ENCODE data around the gene ACE2. TPM values are rescaled to one million over a fixed set of nuclear protein-coding genes. Genes with fewer than 3 reads are reported as not detected.
A peak's percentile ranks its signal among the peaks of the same experiment; 100 is the strongest.

The ACE2 gene
- total RNA-seq, 2 donors from 2014 or later, result 0.33 to 2.7 TPM

- no peaks in the 10 kb centered on the region for H3K4me1 ChIP-seq (ENCODE audit: control insufficient read depth, insufficient read depth, low read length)
- H3K4me3 ChIP-seq (ENCODE audit: low read length), result no peak overlapping the region
- H3K27me3 ChIP-seq (ENCODE audit: control insufficient read depth, insufficient read depth, low read length, poor library complexity, severe bottlenecking), result no peaks in the 10 kb centered on the region
- Mint-ChIP-seq H3K4me1 (peaks cover 53% of the 10 kb centered on the region), H3K27ac (no peak overlapping the region), H3K27me3 (ENCODE audit: insufficient read depth) (no peaks in the 10 kb centered on the region), H3K9me3 (no peaks in the 10 kb centered on the region), H3K36me3 (ENCODE audit: low read depth) (no peaks in the 10 kb centered on the region), H3K4me3 (no peak overlapping the region)
- no peak overlapping the region for H3K27ac ChIP-seq (ENCODE audit: low read depth, low read length)
- no peaks in the 10 kb centered on the region for H3K9me3 ChIP-seq (ENCODE audit: control insufficient read depth, low read length)
- TF ChIP-seq CTCF (conservative IDR thresholded peaks at IDR 0.05), result peak; percentile 70
- no peak overlapping the region for H3K9ac ChIP-seq (ENCODE audit: extremely low read depth, low read length, poor library complexity, severe bottlenecking)
- DNase-seq, result no peak
- no peaks in the 10 kb centered on the region for H3K36me3 ChIP-seq (ENCODE audit: control insufficient read depth, insufficient read depth, low read length)
- WGBS, 2 experiments (ENCODE audit: insufficient coverage in 1 of 2, insufficient read length in 1 of 2), result no CpG with 5 or more reads among the region's 1 CpG
Measured at GRCh38 chrX:15566244-15566643, 34.5 kb downstream of the ACE2 start.

DNA sequence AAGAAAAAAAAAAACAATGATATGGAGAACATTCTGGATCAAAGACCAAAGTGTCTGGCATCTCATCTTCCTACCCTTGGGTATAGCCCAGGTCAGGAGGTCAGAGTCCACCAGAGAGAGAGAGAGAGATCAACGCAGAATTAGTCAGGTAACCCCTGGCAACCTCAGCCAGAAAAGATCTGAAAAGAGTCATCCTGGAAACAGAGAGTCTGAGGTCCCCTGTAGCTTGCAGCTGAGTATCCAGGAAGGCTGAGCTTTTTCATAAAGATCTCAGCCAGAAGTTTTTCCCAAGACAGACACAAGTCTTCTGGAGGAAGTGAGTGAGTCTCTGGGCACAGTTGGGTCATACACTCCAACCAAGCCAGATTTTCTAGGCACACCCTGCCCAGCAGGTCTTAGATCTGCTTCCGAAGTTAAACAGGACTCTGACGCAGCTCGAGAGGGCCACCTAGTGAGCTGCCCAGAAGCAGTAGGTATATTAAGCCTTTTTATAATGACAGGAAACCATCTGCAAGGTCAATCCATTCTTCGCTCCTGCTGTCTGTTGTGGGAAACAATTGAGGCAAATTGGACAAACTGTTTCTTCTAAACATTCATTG is 35.7 kb downstream of the ACE2 start:
- H3K27me3 Mint-ChIP-seq (ENCODE audit: insufficient read depth), result no peaks in the 10 kb centered on the region
- H3K36me3 ChIP-seq (ENCODE audit: control insufficient read depth, insufficient read depth, low read length), result no peaks in the 10 kb centered on the region

DNA sequence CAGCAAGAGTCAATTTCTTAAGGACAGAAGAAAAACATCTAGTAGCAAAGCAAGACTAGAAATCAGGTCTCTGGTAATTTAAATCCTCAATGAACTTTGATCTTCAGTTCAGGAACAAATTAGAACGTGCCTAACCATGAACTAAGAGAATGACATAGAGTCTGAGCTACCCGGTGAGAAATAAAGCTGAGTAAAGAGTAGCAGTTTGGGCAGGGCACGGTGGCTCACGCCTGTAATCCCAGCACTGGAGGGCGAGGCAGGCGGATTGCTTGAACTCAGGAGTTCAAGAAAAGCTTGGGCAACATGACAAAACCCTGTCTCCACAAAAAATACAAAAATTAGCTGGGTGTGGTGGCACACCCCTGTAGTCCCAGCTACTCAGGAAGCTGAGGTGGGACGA is 37.7 kb downstream of the ACE2 start:
- H3K9ac ChIP-seq (ENCODE audit: extremely low read depth, low read length, poor library complexity, severe bottlenecking), result no peak overlapping the region
- H3K9me3 ChIP-seq (ENCODE audit: control insufficient read depth, low read length), result no peaks in the 10 kb centered on the region
- H3K27ac ChIP-seq (ENCODE audit: low read depth, low read length), result no peak overlapping the region
- no peak overlapping the region for H3K4me3 ChIP-seq (ENCODE audit: low read length)
- Mint-ChIP-seq H3K4me3 (no peak overlapping the region), H3K4me1 (peaks cover 32% of the 10 kb centered on the region), H3K27ac (no peak overlapping the region), H3K36me3 (ENCODE audit: low read depth) (no peaks in the 10 kb centered on the region), H3K9me3 (no peaks in the 10 kb centered on the region), H3K27me3 (ENCODE audit: insufficient read depth) (no peaks in the 10 kb centered on the region)
- no peak for DNase-seq
- WGBS, 2 experiments (ENCODE audit: insufficient coverage in 1 of 2, insufficient read length in 1 of 2), result 73 to 95% methylated on average over 4 to 7 of the region's 7 CpGs
- no peaks in the 10 kb centered on the region for H3K4me1 ChIP-seq (ENCODE audit: control insufficient read depth, insufficient read depth, low read length)
- TF ChIP-seq CTCF (conservative IDR thresholded peaks at IDR 0.05), result no peak
- H3K36me3 ChIP-seq (ENCODE audit: control insufficient read depth, insufficient read depth, low read length), result no peaks in the 10 kb centered on the region
- no peaks in the 10 kb centered on the region for H3K27me3 ChIP-seq (ENCODE audit: control insufficient read depth, insufficient read depth, low read length, poor library complexity, severe bottlenecking)

More for the DNA sequence above, 35.7 kb downstream of the ACE2 start:
- Histone ChIP-seq H3K4me3 (ENCODE audit: low read length) (no peak overlapping the region), H3K9ac (ENCODE audit: extremely low read depth, low read length, poor library complexity, severe bottlenecking) (no peak overlapping the region), H3K27me3 (ENCODE audit: control insufficient read depth, insufficient read depth, low read length, poor library complexity, severe bottlenecking) (no peaks in the 10 kb centered on the region), H3K27ac (ENCODE audit: low read depth, low read length) (no peak overlapping the region), H3K4me1 (ENCODE audit: control insufficient read depth, insufficient read depth, low read length) (no peaks in the 10 kb centered on the region), H3K9me3 (ENCODE audit: control insufficient read depth, low read length) (no peaks in the 10 kb centered on the region)
- TF ChIP-seq CTCF (conservative IDR thresholded peaks at IDR 0.05), result peak; percentile 81
- Mint-ChIP-seq H3K4me1 (peaks cover 46% of the 10 kb centered on the region), H3K36me3 (ENCODE audit: low read depth) (no peaks in the 10 kb centered on the region), H3K27ac (no peak overlapping the region), H3K4me3 (no peak overlapping the region), H3K9me3 (no peaks in the 10 kb centered on the region)
- DNase-seq, result peak; percentile 86
- WGBS, 2 experiments (ENCODE audit: insufficient coverage in 1 of 2, insufficient read length in 1 of 2), result 29 to 67% methylated on average over 1 to 5 of the region's 5 CpGs
